NOMO-1 treated with dmso at 0.1 percent for 144 hours (cell line): ENCODE results near the gene FLRT2.

Experiments used
- DNase-seq: peaks from one replicate; lab custom pipeline; 2025; ENCODE audit not compliant: unreplicated experiment; lab: John Stamatoyannopoulos, UW

The FLRT2 gene, protein sequence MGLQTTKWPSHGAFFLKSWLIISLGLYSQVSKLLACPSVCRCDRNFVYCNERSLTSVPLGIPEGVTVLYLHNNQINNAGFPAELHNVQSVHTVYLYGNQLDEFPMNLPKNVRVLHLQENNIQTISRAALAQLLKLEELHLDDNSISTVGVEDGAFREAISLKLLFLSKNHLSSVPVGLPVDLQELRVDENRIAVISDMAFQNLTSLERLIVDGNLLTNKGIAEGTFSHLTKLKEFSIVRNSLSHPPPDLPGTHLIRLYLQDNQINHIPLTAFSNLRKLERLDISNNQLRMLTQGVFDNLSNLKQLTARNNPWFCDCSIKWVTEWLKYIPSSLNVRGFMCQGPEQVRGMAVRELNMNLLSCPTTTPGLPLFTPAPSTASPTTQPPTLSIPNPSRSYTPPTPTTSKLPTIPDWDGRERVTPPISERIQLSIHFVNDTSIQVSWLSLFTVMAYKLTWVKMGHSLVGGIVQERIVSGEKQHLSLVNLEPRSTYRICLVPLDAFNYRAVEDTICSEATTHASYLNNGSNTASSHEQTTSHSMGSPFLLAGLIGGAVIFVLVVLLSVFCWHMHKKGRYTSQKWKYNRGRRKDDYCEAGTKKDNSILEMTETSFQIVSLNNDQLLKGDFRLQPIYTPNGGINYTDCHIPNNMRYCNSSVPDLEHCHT

GRCh38 chr14:85529803-85530574, at the start of gene FLRT2:
Gene FLRT2 (plus strand): TSS chr14:85530144. CDS start chr14:85621515, 91,371 bp downstream.
- DNase-seq = no peak

DNA sequence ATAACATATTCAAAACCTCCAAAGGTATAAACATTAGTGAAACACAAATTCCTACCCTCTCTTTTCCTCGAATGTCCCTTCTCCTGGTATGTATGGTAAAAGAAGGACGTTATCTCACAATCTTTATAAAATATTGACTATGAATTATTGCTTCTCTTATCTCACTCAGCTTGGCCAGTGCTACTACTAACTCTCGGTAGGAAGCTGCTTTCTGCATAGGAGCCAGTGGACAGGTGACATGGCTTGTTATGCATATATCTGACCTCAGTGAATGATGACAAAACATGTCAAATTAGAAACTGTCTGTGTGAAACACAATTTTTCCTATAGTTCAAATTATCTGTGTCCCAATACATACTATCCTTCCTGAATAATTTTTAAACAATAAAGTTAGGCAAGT, 48.5 kb upstream of the FLRT2 start:
- no peak for DNase-seq

GRCh38 chr14:85482552-85482951, 47.4 kb upstream of the FLRT2 start:
- DNase-seq = no peak

DNA sequence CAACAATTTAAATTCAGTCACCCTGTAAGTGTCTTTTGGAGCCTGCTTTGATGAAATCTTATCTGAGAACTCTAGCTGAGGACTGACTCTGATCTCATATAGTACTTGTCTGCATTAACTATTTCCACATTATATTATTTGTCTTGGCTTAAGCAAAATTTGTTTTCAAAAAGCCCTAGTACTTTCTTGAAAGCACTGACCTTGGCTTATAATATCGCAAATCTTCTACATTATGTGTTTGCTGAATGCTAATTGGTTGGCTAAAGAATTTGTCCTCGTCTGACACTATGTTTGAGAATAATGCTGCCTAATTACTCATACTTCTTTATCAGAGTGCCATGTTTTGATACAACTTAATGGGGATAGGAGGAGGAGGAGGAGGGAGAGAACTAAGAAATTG, 46.9 kb upstream of the FLRT2 start:
- no peak for DNase-seq

GRCh38 chr14:85483652-85484051, 46.3 kb upstream of the FLRT2 start:
- no peak for DNase-seq

GRCh38 chr14:85487215-85487614, 42.7 kb upstream of the FLRT2 start:
- DNase-seq = no peak

DNA sequence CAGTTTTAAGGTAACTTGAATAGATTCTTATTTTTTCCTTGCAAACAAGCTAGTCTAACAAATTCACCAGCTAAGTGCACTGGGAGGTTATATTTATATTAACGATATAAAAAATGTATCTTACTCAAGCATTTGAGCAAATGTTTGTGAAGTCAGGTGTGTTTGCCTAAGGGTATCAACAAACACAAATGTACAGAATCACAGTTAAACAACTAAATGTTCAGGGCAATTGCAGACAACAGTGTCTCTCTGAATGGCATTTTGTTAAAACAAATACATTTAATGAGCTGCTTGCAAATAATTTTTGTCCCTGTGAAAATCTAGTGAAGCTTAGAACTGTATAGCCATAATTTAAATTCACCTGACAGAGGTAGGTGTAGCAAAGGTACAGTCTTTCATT, 28.2 kb upstream of the FLRT2 start:
- no peak for DNase-seq

DNA sequence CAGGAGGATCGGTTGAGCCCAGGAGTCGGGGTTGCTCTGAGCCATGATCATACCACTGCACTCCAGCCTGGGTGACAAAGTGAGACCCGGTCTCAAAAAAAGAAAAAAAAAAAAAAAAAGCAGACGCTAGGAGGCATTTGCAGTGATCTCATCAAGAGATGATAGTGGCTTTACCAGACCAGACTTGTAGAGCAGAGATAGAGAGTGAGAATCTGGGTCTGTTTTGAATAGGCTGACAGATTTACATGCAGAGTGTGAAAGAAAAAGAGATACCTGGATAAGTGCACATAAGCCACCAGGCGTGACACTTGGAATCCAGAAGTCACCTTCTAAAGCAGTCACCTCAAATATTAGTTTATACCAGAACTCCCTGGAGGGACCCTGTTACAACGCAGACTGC, 21.1 kb upstream of the FLRT2 start:
- DNase-seq = no peak

GRCh38 chr14:85512451-85512850, 17.5 kb upstream of the FLRT2 start:
- DNase-seq = no peak

DNA sequence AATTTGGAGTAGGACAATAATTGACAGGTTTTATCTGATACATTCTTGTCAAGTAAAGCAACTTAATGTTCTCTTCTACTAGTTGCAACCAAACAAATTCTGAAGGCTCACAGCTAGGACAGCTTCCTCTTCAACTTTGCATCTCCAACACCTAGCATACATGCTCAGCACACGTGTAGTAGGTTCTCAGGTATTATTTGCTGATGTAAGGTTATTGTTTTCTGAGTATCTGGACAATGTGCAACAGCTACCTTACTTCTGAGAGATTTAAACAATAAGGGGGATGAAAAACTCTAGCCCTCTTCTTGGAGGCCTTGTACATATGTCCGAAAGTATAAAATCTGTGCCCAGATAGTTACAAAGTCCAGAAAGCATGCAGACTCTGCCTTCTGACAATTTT, 15.5 kb upstream of the FLRT2 start:
- DNase-seq = no peak

- no peak for DNase-seq
Observed at GRCh38 chr14:85516239-85517113, 13.5 kb upstream of the FLRT2 start.

- DNase-seq = no peak
Observed at GRCh38 chr14:85517114-85517688, 12.7 kb upstream of the FLRT2 start.

- DNase-seq = no peak
Observed at GRCh38 chr14:85519661-85520305, 10.2 kb upstream of the FLRT2 start.

DNA sequence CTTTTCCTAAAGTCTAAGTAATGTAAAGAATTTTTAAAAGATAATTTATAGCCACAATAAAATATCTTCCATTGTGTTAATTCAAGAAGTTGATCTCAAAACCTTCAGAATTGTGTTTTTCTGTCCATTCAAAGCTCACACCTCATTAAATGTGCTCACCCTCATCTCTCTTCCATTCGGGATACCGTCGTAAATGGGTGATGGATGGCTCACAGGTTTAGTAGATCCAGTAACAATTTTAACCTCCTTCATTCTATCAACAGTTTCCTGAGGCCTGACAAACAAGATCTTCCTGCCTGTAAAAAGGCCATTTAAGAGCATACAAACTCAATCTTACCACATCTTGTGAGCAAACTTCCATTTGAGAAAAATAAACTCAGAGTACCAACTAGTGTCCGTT, 9.4 kb upstream of the FLRT2 start:
- no peak for DNase-seq

- no peak for DNase-seq
Observed at GRCh38 chr14:85523624-85524023, 6.3 kb upstream of the FLRT2 start.

DNA sequence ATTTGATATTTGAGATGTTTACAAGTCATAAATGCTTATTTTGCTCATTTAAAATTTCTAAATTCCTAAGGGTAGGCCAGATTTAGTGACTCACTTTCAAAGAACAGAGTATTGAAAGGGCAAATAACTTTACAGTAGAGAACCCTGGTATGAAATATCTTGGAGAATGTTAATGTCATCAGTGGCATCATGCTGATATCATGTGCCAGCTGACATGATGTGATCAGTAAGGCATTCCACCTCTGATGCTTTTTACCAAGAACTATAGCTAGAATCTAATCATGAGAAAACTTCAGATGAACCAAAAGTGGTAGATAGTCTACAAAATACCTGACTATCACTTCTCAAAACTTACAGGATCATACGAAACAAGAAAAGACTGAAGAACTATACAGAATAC, 2.9 kb upstream of the FLRT2 start:
- no peak for DNase-seq

GRCh38 chr14:85527445-85528035, 2.4 kb upstream of the FLRT2 start:
- no peak for DNase-seq

DNA sequence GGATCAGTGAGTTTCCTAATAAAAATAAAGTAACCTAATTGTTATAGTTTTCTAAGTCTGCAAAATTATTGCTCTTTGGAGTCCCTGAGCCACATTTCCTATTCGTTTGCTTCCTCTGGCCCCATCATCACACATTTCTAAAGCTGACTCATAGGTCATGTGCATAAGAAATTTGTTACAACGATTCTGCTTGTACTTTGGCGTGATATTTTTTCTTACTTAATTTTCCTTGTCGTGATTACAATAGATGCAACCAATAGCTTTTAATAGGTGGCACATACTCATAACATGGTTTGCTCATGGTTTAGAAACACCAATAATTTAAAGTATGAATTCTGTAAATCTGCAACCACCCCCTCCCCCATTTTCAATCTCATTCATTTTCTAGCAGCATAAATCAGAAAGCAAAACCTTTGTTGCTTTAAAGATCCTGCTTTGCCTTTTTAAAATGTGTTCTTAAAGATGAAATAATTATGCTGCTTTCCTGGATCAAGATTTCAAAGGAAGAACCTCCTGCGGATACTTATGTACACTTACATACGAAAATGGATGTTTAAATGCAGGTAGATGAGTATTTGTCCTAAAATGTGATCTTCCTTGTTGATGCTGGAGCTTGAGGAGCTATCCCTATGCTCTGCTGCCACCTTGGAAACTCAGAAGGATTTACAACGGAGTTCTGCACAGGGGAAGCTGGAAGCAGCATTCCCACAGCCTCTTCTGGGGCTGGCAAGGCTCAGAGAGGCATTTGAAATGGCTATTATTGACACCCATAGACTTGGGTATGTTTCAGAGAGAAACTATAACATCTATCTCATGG, 1.7 kb upstream of the FLRT2 start:
- DNase-seq = no peak
